SH-SY5Y (cell line): ENCODE measurements around the gene NTHL1.

Experiments
- GATA2 ChIP-seq: IDR thresholded peaks from 2 replicates; pipeline ENCODE4 v1.6.1; 2011; ENCODE audit warnings: mild to moderate bottlenecking, low read depth, low read length
- GATA3 ChIP-seq: IDR thresholded peaks from 2 replicates; pipeline ENCODE4 v1.6.1; 2011; ENCODE audit warnings: low read depth, mild to moderate bottlenecking, low read length, moderate library complexity

- TF ChIP-seq GATA2: no peak
- TF ChIP-seq GATA3: no peak
Observed at GRCh38 chr16:2077696-2078095, 30.1 kb upstream of the NTHL1 start.
